Measurements from ENCODE around the gene POP4. TPM values are rescaled to one million over a fixed set of nuclear protein-coding genes. Genes with fewer than 3 reads are reported as not detected.

The POP4 gene
- total and polyA plus RNA-seq, 2 of the 13 experiments (the other 11 are each of a cell fraction or from before 2014, with no cell fraction given): 32.2 to 84.0 TPM

- TF ChIP-seq ZBTB33 (CRISPR knock-in tag; IDR thresholded peaks at IDR 0.05): 0 out of 2 replicates have a peak, but pooled peaks have one; percentile 5
- no peak for TF ChIP-seq HOXD1 (CRISPR knock-in tag; IDR thresholded peaks at IDR 0.05)
- peak; percentile 36 for TF ChIP-seq SKI (IDR thresholded peaks at IDR 0.05; ENCODE audit: partially characterized antibody)
- 0 out of 2 replicates have a peak, but pooled peaks have one; percentile 45 for TF ChIP-seq ZNF891 (CRISPR knock-in tag; IDR thresholded peaks at IDR 0.05)
- TF ChIP-seq ZNF407 (CRISPR knock-in tag; IDR thresholded peaks at IDR 0.05; ENCODE audit: not compliant biosample characterization): no peak
- TF ChIP-seq FOSL2 (CRISPR knock-in tag; IDR thresholded peaks at IDR 0.05): peak; percentile 55
- no peak for TF ChIP-seq ZNF740 (CRISPR knock-in tag; IDR thresholded peaks at IDR 0.05)
- 0 out of 2 replicates have a peak, but pooled peaks have one; percentile 10 for TF ChIP-seq NFKB2 (CRISPR knock-in tag; IDR thresholded peaks at IDR 0.05; ENCODE audit: borderline replicate concordance)
- no peak for TF ChIP-seq MAX (IDR thresholded peaks at IDR 0.05)
- TF ChIP-seq ZSCAN21 (CRISPR knock-in tag; IDR thresholded peaks at IDR 0.05; ENCODE audit: borderline replicate concordance): 0 out of 2 replicates have a peak, but pooled peaks have one; percentile 33
- TF ChIP-seq ZNF281 (CRISPR knock-in tag; IDR thresholded peaks at IDR 0.05; ENCODE audit: borderline replicate concordance): no peak
- TF ChIP-seq ZNF761 (CRISPR knock-in tag; conservative IDR thresholded peaks at IDR 0.05): no peak
- no peak for TF ChIP-seq ZNF33B (CRISPR knock-in tag; IDR thresholded peaks at IDR 0.05)
- no peak for TF ChIP-seq RBM39 (IDR thresholded peaks at IDR 0.05; ENCODE audit: low read depth, low read length, poor library complexity, severe bottlenecking)
Observed at GRCh38 chr19:29610574-29611271, 4.6 kb downstream of the POP4 start (continued).
